IMR-90 (cell line): ENCODE data around the gene GRK2. TPM values are rescaled to one million over a fixed set of nuclear protein-coding genes. Genes with fewer than 3 reads are reported as not detected.

ENCODE experiments used
- ATAC-seq: fragments of 200-7000 bp; cut with Tn5 transposase; 2 replicates; pipeline ENCODE4 v1.9.1; 2020; ENCODE audit warnings: low read depth, mild to moderate bottlenecking, moderate library complexity
- BruUV-seq: library from RNA; stranded (reverse); fragments of 400-500 nt; replicated peaks from 2 replicates; lab custom pipeline; 2021; lab: Mats Ljungman, UMichigan
- CTCF ChIA-PET: fragments of 300-600 bp; formaldehyde crosslinking; extraction: SDS; loops from one replicate; lab custom pipeline; 2021; ENCODE audit warnings: antibody characterized with exemption; lab: Yijun Ruan, JAX
- POLR2A ChIA-PET: fragments of 300-600 bp; sonication (Branson Sonifier 250); formaldehyde crosslinking; loops from one replicate; lab custom pipeline; 2022; ENCODE audit warnings: antibody characterized with exemption; ENCODE audit not compliant: unreplicated experiment; lab: Charles Lee
- DNase-seq: peaks from one replicate; pipeline ENCODE4 v3.0.0; 2013
- H2AFZ ChIP-seq: replicated peaks from 2 replicates; pipeline ENCODE3; 2013; ENCODE audit warnings: low read length, mild to moderate bottlenecking; ENCODE audit not compliant: poor library complexity
- H2AK5ac ChIP-seq: 2 replicates; pipeline ENCODE4 v1.6.1; 2013; ENCODE audit warnings: low read depth, low read length, inconsistent platforms
- H2AK9ac ChIP-seq: replicated peaks from 2 replicates; pipeline ENCODE3; 2013; ENCODE audit warnings: mild to moderate bottlenecking, low read depth, low read length, moderate library complexity; ENCODE audit not compliant: poor library complexity
- H2BK120ac ChIP-seq: 2 replicates; pipeline ENCODE4 v1.6.1; 2013; ENCODE audit warnings: low read depth, low read length, inconsistent platforms
- H2BK15ac ChIP-seq: 3 replicates; pipeline ENCODE4 v1.6.1; 2013; ENCODE audit warnings: low read depth, low read length, inconsistent platforms
- H2BK20ac ChIP-seq: 2 replicates; pipeline ENCODE4 v1.6.1; 2013; ENCODE audit warnings: low read depth, mild to moderate bottlenecking, inconsistent platforms, low read length, moderate library complexity
- H2BK5ac ChIP-seq: 2 replicates; pipeline ENCODE4 v1.6.1; 2013; ENCODE audit warnings: mild to moderate bottlenecking, low read depth, low read length, inconsistent platforms; ENCODE audit not compliant: poor library complexity, severe bottlenecking
- H3K14ac ChIP-seq: replicated peaks from 2 replicates; pipeline ENCODE4 v1.6.1; 2013; ENCODE audit warnings: low read depth, low read length, inconsistent platforms
- H3K18ac ChIP-seq: 2 replicates; pipeline ENCODE4 v1.6.1; 2013; ENCODE audit warnings: low read depth, low read length, control low read depth
- H3K23ac ChIP-seq: 2 replicates; pipeline ENCODE4 v1.6.1; 2013; ENCODE audit warnings: low read depth, low read length, inconsistent platforms
- H3K27ac ChIP-seq: 2 replicates; pipeline ENCODE4 v1.5.1; 2013; ENCODE audit warnings: mild to moderate bottlenecking, control low read depth, low read length; ENCODE audit not compliant: insufficient read depth
- H3K27me3 ChIP-seq: 2 replicates; pipeline ENCODE4 v1.6.1; 2013; ENCODE audit warnings: low read length; ENCODE audit not compliant: control insufficient read depth, insufficient read depth
- H3K36me3 ChIP-seq: 2 replicates; pipeline ENCODE4 v1.6.1; 2013; ENCODE audit warnings: low read length, mixed read lengths; ENCODE audit not compliant: control insufficient read depth, insufficient read depth
- H3K4ac ChIP-seq: 2 replicates; pipeline ENCODE4 v1.6.1; 2013; ENCODE audit warnings: low read depth, low read length, inconsistent platforms
- H3K4me1 ChIP-seq: 2 replicates; pipeline ENCODE4 v1.6.1; 2013; ENCODE audit warnings: low read length, mixed read lengths; ENCODE audit not compliant: control insufficient read depth, insufficient read depth
- H3K4me2 ChIP-seq: 2 replicates; pipeline ENCODE4 v1.6.1; 2013; ENCODE audit warnings: low read depth, mild to moderate bottlenecking, control low read depth, low read length, moderate library complexity
- H3K4me3 ChIP-seq: 2 replicates; pipeline ENCODE4 v1.5.1; 2013; ENCODE audit warnings: low read depth, mild to moderate bottlenecking, control low read depth, low read length, moderate library complexity; ENCODE audit not compliant: insufficient read depth
- H3K56ac ChIP-seq: 2 replicates; pipeline ENCODE4 v1.6.1; 2013; ENCODE audit warnings: low read length, inconsistent platforms; ENCODE audit not compliant: insufficient read depth; ENCODE audit errors: extremely low read depth
- H3K79me1 ChIP-seq, 2 experiments: 2 replicates each; pipeline ENCODE4 v1.6.1; 2013; ENCODE audit warnings: low read length in 2 of 2, inconsistent platforms in 1 of 2, low read depth in 1 of 2
- H3K9ac ChIP-seq: 2 replicates; pipeline ENCODE4 v1.6.1; 2013; ENCODE audit warnings: low read depth, low read length, control low read depth
- H3K9me1 ChIP-seq: 2 replicates; pipeline ENCODE4 v1.6.1; 2013; ENCODE audit warnings: low read length, inconsistent platforms; ENCODE audit not compliant: insufficient read depth
- H3K9me3 ChIP-seq: 2 replicates; pipeline ENCODE4 v1.6.1; 2013; ENCODE audit warnings: low read length; ENCODE audit not compliant: control insufficient read depth, insufficient read depth
- H4K20me1 ChIP-seq: 2 replicates; pipeline ENCODE4 v1.6.1; 2013; ENCODE audit warnings: low read length, inconsistent platforms; ENCODE audit not compliant: insufficient read depth
- H4K5ac ChIP-seq: 2 replicates; pipeline ENCODE4 v1.6.1; 2013; ENCODE audit warnings: mild to moderate bottlenecking, low read depth, low read length, control low read depth
- H4K8ac ChIP-seq, 2 experiments: 2 replicates each; pipeline ENCODE4 v1.6.1; 2013; ENCODE audit warnings: low read depth in 2 of 2, low read length in 2 of 2, control low read depth in 1 of 2, inconsistent platforms in 1 of 2
- H4K91ac ChIP-seq: 2 replicates; pipeline ENCODE4 v1.6.1; 2013; ENCODE audit warnings: low read depth, low read length, inconsistent platforms; ENCODE audit not compliant: insufficient read depth
- BHLHE40 ChIP-seq: fragments of 150-350 bp; IDR thresholded peaks from 2 replicates; pipeline ENCODE4 v1.6.1; 2016; ENCODE audit warnings: mild to moderate bottlenecking, low read depth, low read length
- CHD1 ChIP-seq: IDR thresholded peaks from 2 replicates; pipeline ENCODE4 v1.6.1; 2012; ENCODE audit warnings: low read depth, low read length, improper control_type of control experiment
- CTCF ChIP-seq: conservative IDR thresholded peaks from 2 replicates; pipeline ENCODE4 v1.5.1; 2012; ENCODE audit warnings: mild to moderate bottlenecking, low read depth, low read length, improper control_type of control experiment
- ELK1 ChIP-seq: fragments of 150-350 bp; IDR thresholded peaks from 2 replicates; pipeline ENCODE4 v1.6.1; 2016; ENCODE audit warnings: low read depth, mild to moderate bottlenecking, low read length, moderate library complexity, borderline replicate concordance
- FOS ChIP-seq: fragments of 150-350 bp; IDR thresholded peaks from 2 replicates; pipeline ENCODE4 v1.6.1; 2016; ENCODE audit warnings: low read depth, low read length
- MAZ ChIP-seq: IDR thresholded peaks from 2 replicates; pipeline ENCODE4 v1.6.1; 2012; ENCODE audit warnings: low read depth, mild to moderate bottlenecking, low read length, improper control_type of control experiment, moderate library complexity, borderline replicate concordance
- MXI1 ChIP-seq: IDR thresholded peaks from 2 replicates; pipeline ENCODE4 v1.6.1; 2012; ENCODE audit warnings: low read depth, mild to moderate bottlenecking, low read length, moderate library complexity, borderline replicate concordance
- NFE2L2 ChIP-seq: fragments of 150-350 bp; IDR thresholded peaks from 2 replicates; pipeline ENCODE4 v1.6.1; 2016; ENCODE audit warnings: low read depth, mild to moderate bottlenecking, low read length
- RAD21 ChIP-seq: IDR thresholded peaks from 2 replicates; pipeline ENCODE4 v1.6.1; 2012; ENCODE audit warnings: low read length, improper control_type of control experiment
- RCOR1 ChIP-seq: IDR thresholded peaks from 2 replicates; pipeline ENCODE4 v1.6.1; 2012; ENCODE audit warnings: mild to moderate bottlenecking, low read length, improper control_type of control experiment; ENCODE audit not compliant: insufficient replicate concordance
- RFX5 ChIP-seq: IDR thresholded peaks from 2 replicates; pipeline ENCODE4 v1.8.0; 2012; ENCODE audit warnings: low read depth, mild to moderate bottlenecking, low read length, moderate library complexity
- SMC3 ChIP-seq: fragments of 150-350 bp; IDR thresholded peaks from 2 replicates; pipeline ENCODE4 v1.6.1; 2016; ENCODE audit warnings: low read depth, mild to moderate bottlenecking, antibody characterized with exemption, low read length, moderate library complexity
- USF2 ChIP-seq: fragments of 150-350 bp; IDR thresholded peaks from 2 replicates; pipeline ENCODE4 v1.6.1; 2017; ENCODE audit warnings: mild to moderate bottlenecking, antibody characterized with exemption, low read length, low read depth
- WGBS, 2 experiments: methylation state at CpG; one replicate each; pipeline versions ENCODE4 v1.1.5 to v1.1.7; 2013; ENCODE audit warnings: missing lambda C conversion rate in 2 of 2; ENCODE audit not compliant: insufficient read length in 1 of 2; ENCODE audit errors: extremely low coverage in 2 of 2; 5-methylcytosine and 5-hydroxymethylcytosine counted together
- dilution Hi-C: fragments of 300-500 bp; cut with HindIII; formaldehyde crosslinking; loops from one replicate; pipeline ENCODE4 v1.14.3; 2018; ENCODE audit warnings: low sequenced_read_pairs; ENCODE audit not compliant: unreplicated experiment
- in situ Hi-C: fragments of 300-500 bp; cut with MboI; formaldehyde crosslinking; loops from 3 replicates; pipeline ENCODE4 v1.14.3; 2019; ENCODE audit warnings: low sequenced_read_pairs, inconsistent platforms, mixed read lengths
- intact Hi-C: fragments of 100-400 bp; cut with micrococcal nuclease; formaldehyde crosslinking; loops from 2 replicates; pipeline ENCODE4 v1.10.0; 2022
- polyA plus RNA-seq, 3 experiments: library from polyadenylated mRNA; depleted of rRNA; stranded (reverse); fragments of >200 nt; gene quantifications; 2 replicates each; pipeline ENCODE4 v1.2.3, GENCODE V29; 2012; ENCODE audit warnings: low replicate concordance in 1 of 3
- total RNA-seq: library from RNA; depleted of rRNA; stranded (reverse); fragments of >200 nt; gene quantifications from 2 replicates; pipeline ENCODE4 v1.2.3, GENCODE V29; 2012

Gene GRK2
- total and polyA plus RNA-seq, 2 of the 4 experiments (the other 2 are of a cell fraction), result 26.7 to 41.8 TPM

GRCh38 chr11:67245046-67245445 lies 21.2 kb upstream of the GRK2 start:
- dilution Hi-C loops, result no loop called here
- WGBS, 2 experiments, result 98% methylated on average over 7 of the region's 11 CpGs; no CpG with 5 or more reads in 1 of the 2 experiments

More at GRCh38 chr11:67245046-67245445, 21.2 kb upstream of the GRK2 start:
- ChIA-PET CTCF (no interaction called here), POLR2A (no interaction called here)
- no peak overlapping the region for H2AFZ ChIP-seq
- peaks cover 51% of the 10 kb centered on the region for H4K20me1 ChIP-seq
- no peak overlapping the region for H4K91ac ChIP-seq
- H4K5ac ChIP-seq, result no peak overlapping the region
- no peak overlapping the region for H3K18ac ChIP-seq
- no peak overlapping the region for H2BK120ac ChIP-seq
- H4K8ac ChIP-seq, result no peak overlapping the region
- H2BK15ac ChIP-seq, result no peak overlapping the region
- intact Hi-C loops (no loop called here), in situ Hi-C loops (no loop called here)
- H3K14ac ChIP-seq, result no peak overlapping the region
- no peak overlapping the region for H2BK20ac ChIP-seq
- no peak overlapping the region for H3K56ac ChIP-seq
- DNase-seq (no peak), ATAC-seq (no peak)
- H3K9ac ChIP-seq, result no peak overlapping the region
- BruUV-seq, result no TSS peak
- no peak overlapping the region for H2BK5ac ChIP-seq
- H3K27ac ChIP-seq, result no peak overlapping the region
- peaks cover 21% of the 10 kb centered on the region for H3K9me1 ChIP-seq
- no peak overlapping the region for H3K4me3 ChIP-seq
- TF ChIP-seq MAZ (no peak), ELK1 (no peak), BHLHE40 (no peak), RFX5 (no peak), NFE2L2 (no peak), CHD1 (no peak), RCOR1 (no peak), FOS (no peak), CTCF (no peak), USF2 (no peak), SMC3 (no peak), RAD21 (no peak), MXI1 (no peak)
- no peaks in the 10 kb centered on the region for H3K9me3 ChIP-seq
- no peak overlapping the region for H2AK9ac ChIP-seq
- no peak overlapping the region for H2AK5ac ChIP-seq
- H3K4me2 ChIP-seq, result no peak overlapping the region
- H3K27me3 ChIP-seq, result no peaks in the 10 kb centered on the region
- peaks cover 8% of the 10 kb centered on the region for H3K4me1 ChIP-seq
- H3K79me1 ChIP-seq, result peaks cover 26 to 89% of the 10 kb centered on the region in 2 experiments
- peaks cover 55% of the 10 kb centered on the region for H3K36me3 ChIP-seq
- H3K23ac ChIP-seq, result no peak overlapping the region
- no peak overlapping the region for H3K4ac ChIP-seq
